RWPE2 (cell line): ENCODE measurements around the gene EPHA6.

ENCODE experiments used
- ATAC-seq: fragments of 200-7000 bp; cut with Tn5 transposase; 3 replicates; pipeline ENCODE4 v1.9.1; 2021; ENCODE audit warnings: low read depth
- DNase-seq: peaks from one replicate; pipeline ENCODE4 v3.0.0-alpha.2; 2020; ENCODE audit warnings: low spot score
- H3K27ac ChIP-seq: fragments of 450-650 bp; 2 replicates; pipeline ENCODE4 v1.5.1; 2017; ENCODE audit warnings: mild to moderate bottlenecking; ENCODE audit not compliant: poor library complexity, severe bottlenecking
- H3K27me3 ChIP-seq: fragments of 250-450 bp; sonication (Bioruptor Pico); 2 replicates; pipeline ENCODE4 v1.5.1; 2021; ENCODE audit warnings: mild to moderate bottlenecking, moderate library complexity; ENCODE audit not compliant: insufficient read depth, poor library complexity, severe bottlenecking
- H3K36me3 ChIP-seq: fragments of 250-450 bp; sonication (Bioruptor Pico); 2 replicates; pipeline ENCODE4 v1.5.1; 2020; ENCODE audit warnings: low read depth, mild to moderate bottlenecking, moderate library complexity
- H3K4me1 ChIP-seq: fragments of 250-450 bp; sonication (Bioruptor Pico); 2 replicates; pipeline ENCODE4 v1.5.1; 2021; ENCODE audit warnings: mild to moderate bottlenecking, moderate library complexity; ENCODE audit not compliant: insufficient read depth, poor library complexity, severe bottlenecking
- H3K4me3 ChIP-seq: fragments of 250-450 bp; sonication (Bioruptor Pico); 2 replicates; pipeline ENCODE4 v1.5.1; 2021; ENCODE audit warnings: mild to moderate bottlenecking, moderate library complexity; ENCODE audit not compliant: severe bottlenecking
- H3K9me3 ChIP-seq: fragments of 250-450 bp; sonication (Bioruptor Pico); 2 replicates; pipeline ENCODE4 v1.5.1; 2021; ENCODE audit warnings: mild to moderate bottlenecking, moderate library complexity; ENCODE audit not compliant: severe bottlenecking
- CTCF ChIP-seq: fragments of 450-650 bp; IDR thresholded peaks from one replicate; pipeline ENCODE4 v1.5.1; 2017; ENCODE audit warnings: mild to moderate bottlenecking, moderate library complexity; ENCODE audit not compliant: poor library complexity, severe bottlenecking

The EPHA6 gene

GRCh38 chr3:97037294-97037943 is 223.0 kb downstream of the EPHA6 start:
- TF ChIP-seq CTCF = no peak
- DNase-seq (no peak), ATAC-seq (no peak)
- H3K4me3 ChIP-seq = no peak overlapping the region
- H3K27ac ChIP-seq = no peak overlapping the region
- no peaks in the 10 kb centered on the region for H3K4me1 ChIP-seq
- H3K36me3 ChIP-seq = no peaks in the 10 kb centered on the region
- no peaks in the 10 kb centered on the region for H3K9me3 ChIP-seq
- H3K27me3 ChIP-seq = no peaks in the 10 kb centered on the region

GRCh38 chr3:97043411-97043810 is 229.0 kb downstream of the EPHA6 start:
- DNase-seq (no peak), ATAC-seq (no peak)
- Histone ChIP-seq H3K36me3 (no peaks in the 10 kb centered on the region), H3K4me3 (no peak overlapping the region), H3K4me1 (no peaks in the 10 kb centered on the region), H3K9me3 (no peaks in the 10 kb centered on the region), H3K27me3 (no peaks in the 10 kb centered on the region), H3K27ac (no peak overlapping the region)
- no peak for TF ChIP-seq CTCF

- ATAC-seq (no peak), DNase-seq (no peak)
- Histone ChIP-seq H3K9me3 (no peaks in the 10 kb centered on the region), H3K27me3 (no peaks in the 10 kb centered on the region), H3K4me3 (no peak overlapping the region), H3K4me1 (no peaks in the 10 kb centered on the region), H3K36me3 (no peaks in the 10 kb centered on the region), H3K27ac (no peak overlapping the region)
- TF ChIP-seq CTCF = no peak
Measured at GRCh38 chr3:97057365-97057764, 243.0 kb downstream of the EPHA6 start.

- Histone ChIP-seq H3K4me3 (no peak overlapping the region), H3K9me3 (no peaks in the 10 kb centered on the region), H3K4me1 (no peaks in the 10 kb centered on the region), H3K27ac (no peak overlapping the region), H3K36me3 (no peaks in the 10 kb centered on the region), H3K27me3 (no peaks in the 10 kb centered on the region)
- no peak for ATAC-seq
- DNase-seq = no peak
- no peak for TF ChIP-seq CTCF
Measured at GRCh38 chr3:97059168-97059567, 244.8 kb downstream of the EPHA6 start.

GRCh38 chr3:97066531-97066930 is 252.1 kb downstream of the EPHA6 start:
- Histone ChIP-seq H3K27ac (no peak overlapping the region), H3K9me3 (no peaks in the 10 kb centered on the region), H3K4me1 (no peaks in the 10 kb centered on the region), H3K4me3 (no peak overlapping the region), H3K36me3 (no peaks in the 10 kb centered on the region), H3K27me3 (no peaks in the 10 kb centered on the region)
- ATAC-seq = no peak
- DNase-seq = no peak
- no peak for TF ChIP-seq CTCF
